Adrenal gland (tissue), 12 donors: ENCODE data around the gene PHOX2A. TPM values are rescaled to one million over a fixed set of nuclear protein-coding genes. Genes with fewer than 3 reads are reported as not detected.

ENCODE experiments used
- DNase-seq, 7 donors: peaks; one replicate each; pipeline ENCODE4 v3.0.0-alpha.2; 2019 to 2020
- H3K27ac ChIP-seq, 5 donors: fragments of 200-600 bp; sonication (generic) in 4 of 5; 1 replicate in 3 of 5; 2 replicates in 2 of 5; pipeline versions ENCODE4 v1.5.1 to v1.8.0; 2016 to 2020; ENCODE audit warnings: mild to moderate bottlenecking in 1 of 5
- H3K27me3 ChIP-seq: fragments of 200-600 bp; 2 replicates; pipeline ENCODE4 v1.8.0; 2021
- H3K36me3 ChIP-seq, 2 donors: fragments of 200-600 bp; replicated peaks in 1 of 2; 1 replicate in 1 of 2; 2 replicates in 1 of 2; pipeline versions ENCODE4 v1.5.1 to v1.8.0; 2018 to 2022
- H3K4me1 ChIP-seq, 2 donors: fragments of 200-600 bp; replicated peaks in 1 of 2; 1 replicate in 1 of 2; 2 replicates in 1 of 2; pipeline versions ENCODE4 v1.5.1 to v1.8.0; 2018 to 2021
- H3K4me3 ChIP-seq, 4 donors: fragments of 200-600 bp; sonication (generic) in 3 of 4; one replicate each; pipeline ENCODE4 v1.5.1; 2016 to 2018
- H3K9me3 ChIP-seq, 3 donors: fragments of 200-600 bp; sonication (generic) in 1 of 3; replicated peaks in 1 of 3; 1 replicate in 2 of 3; 2 replicates in 1 of 3; pipeline versions ENCODE4 v1.5.1 to v1.8.0; 2016 to 2021
- CTCF ChIP-seq, 6 experiments: fragments of 450-650 bp in 4 of 6; fragments of 200-600 bp in 2 of 6; sonication (generic) in 1 of 6; IDR thresholded peaks; 1 replicate in 5 of 6; 2 replicates in 1 of 6; pipeline versions ENCODE4 v1.5.1 to v1.8.0; 2016 to 2021; ENCODE audit warnings: antibody characterized with exemption in 6 of 6, mild to moderate bottlenecking in 2 of 6, moderate library complexity in 1 of 6
- POLR2A ChIP-seq, 2 donors: fragments of 450-650 bp; IDR thresholded peaks; one replicate each; pipeline ENCODE4 v1.6.1; 2017; ENCODE audit warnings: antibody characterized with exemption in 2 of 2, mild to moderate bottlenecking in 2 of 2, moderate library complexity in 1 of 2
- WGBS, 4 donors: extraction: QIAGEN DNeasy Blood & Tissue Kit in 2 of 4; methylation state at CpG; one replicate each; pipeline versions ENCODE4 v1.1.5 to v1.1.7; 2013 to 2017; 5-methylcytosine and 5-hydroxymethylcytosine counted together
- intact Hi-C, 2 donors: fragments of 100-400 bp; cut with DNase I; formaldehyde crosslinking; loops; one replicate each; pipeline versions ENCODE4 v1.14.1 to v1.15.0; 2022 to 2023
- polyA plus RNA-seq, 3 donors: library from polyadenylated mRNA; stranded (reverse); fragments of 200-250 nt in 2 of 3; fragments of 350-450 nt in 1 of 3; fragmentation: Illumina TruSeq in 1 of 3; extraction: RNeasy Lipid Tissue Mini Kit (QIAGEN cat#74804) in 1 of 3; gene quantifications; one replicate each; pipeline ENCODE4 v1.2.3, GENCODE V29; 2013 to 2014
- total RNA-seq, 9 donors: library from RNA; depleted of rRNA in 4 of 9; stranded (reverse); fragments of >200 nt in 4 of 9; fragments of 120-200 nt in 1 of 9; fragmentation: NEBNext Ultra II Directional in 1 of 9; extraction: Animal tissue kit (Norgen Biotek cat#: 25700) in 1 of 9; gene quantifications; one replicate each; pipeline versions ENCODE4 v1.1.0 to v1.2.4, GENCODE V29; 2013 to 2023
- donor health status: healthy with polysubstance abuse.
- donor health status: Bipolar disorder and iron deficiency.
- donor health status: DM: yes; HTN: yes; CAD: no.
- donor health status: DM: no; HTN: no; CAD: no.
- donor health status: DM: no; HTN: no; CAD: no.
- donor health status: DM: yes; HTN: yes; CAD: no.

The PHOX2A gene
- total and polyA plus RNA-seq, 12 donors, result 0.32 to 68.9 (median 12.8) TPM; not detected in 3

GRCh38 chr11:72241291-72241781, 2.6 kb downstream of the PHOX2A start:
- intact Hi-C loops, result no loop called here
- H3K36me3 ChIP-seq, result peaks cover 0 to 13% of the 10 kb centered on the region in 2 donors
- WGBS, 4 donors, result 21 to 47% (median 25%) methylated on average over 6 to 20 of the region's 20 CpGs
- H3K4me3 ChIP-seq, result no peak overlapping the region
- H3K27ac ChIP-seq, result peak overlapping the region in 1 of 5 donors; percentile 47
- peaks cover 29 to 35% of the 10 kb centered on the region in 2 donors for H3K4me1 ChIP-seq
- TF ChIP-seq POLR2A (IDR thresholded peaks at IDR 0.05), result no peak
- TF ChIP-seq CTCF (IDR thresholded peaks at IDR 0.05), result no peak
- DNase-seq, result peak in 2 of 7 donors; percentile 25 to 58
- H3K9me3 ChIP-seq, result no peaks in the 10 kb centered on the region
- H3K27me3 ChIP-seq, result peaks cover 35% of the 10 kb centered on the region

GRCh38 chr11:72240461-72241290, 3.3 kb downstream of the PHOX2A start:
- H3K4me1 ChIP-seq, result peaks cover 29 to 35% of the 10 kb centered on the region in 2 donors
- intact Hi-C loops, result no loop called here
- 17 to 26% (median 19%) methylated on average over 21 to 44 of the region's 44 CpGs for WGBS, 4 donors

DNA sequence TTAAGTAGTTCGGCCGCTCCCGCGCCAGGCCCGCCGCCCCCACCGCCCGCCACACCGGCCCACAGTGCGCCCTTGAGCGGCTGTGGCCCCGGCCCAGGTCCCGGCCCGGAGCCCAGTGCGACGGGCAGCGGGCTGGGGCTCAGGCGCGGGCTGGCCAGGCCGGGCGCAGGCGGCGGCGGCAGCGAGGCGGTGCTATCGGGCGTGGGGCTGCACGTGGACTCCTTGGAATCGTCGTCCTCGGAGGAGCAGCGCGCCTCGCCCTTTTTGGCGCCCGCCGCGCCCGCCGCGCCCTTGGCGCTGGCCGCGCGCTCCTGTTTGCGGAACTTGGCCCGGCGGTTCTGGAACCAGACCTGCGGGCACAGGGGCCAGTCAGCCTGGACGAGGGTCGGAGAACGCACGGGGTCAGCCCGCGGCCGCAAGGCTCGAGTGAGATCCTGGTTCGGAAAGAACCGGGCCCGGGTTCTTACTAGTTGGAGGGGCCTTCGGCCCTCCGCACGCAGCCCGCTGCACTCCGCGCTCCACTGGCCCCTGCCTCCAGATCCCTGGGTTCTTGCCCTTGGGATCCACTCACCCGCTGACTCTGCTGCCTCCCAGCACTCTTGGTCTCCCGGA, 4.0 kb downstream of the PHOX2A start:
- intact Hi-C loops, result loop anchor here in 1 of 2 donors (10.0 kb wide), 1 partner anchor 225 kb away; no protein-coding TSS in a partner anchor
- peak overlapping the region in 2 of 4 donors; percentile 22 to 54 for H3K4me3 ChIP-seq
- H3K27ac ChIP-seq, result peak overlapping the region in 3 of 5 donors; percentile 46 to 73 (median 67)
- H3K27me3 ChIP-seq, result peaks cover 24% of the 10 kb centered on the region
- H3K9me3 ChIP-seq, result no peaks in the 10 kb centered on the region
- H3K4me1 ChIP-seq, result peaks cover 29 to 35% of the 10 kb centered on the region in 2 donors
- peak in 5 of 7 donors; percentile 73 to 83 (median 75) for DNase-seq
- TF ChIP-seq POLR2A (IDR thresholded peaks at IDR 0.05) (peak in 1 of 2 donors; percentile 5), CTCF (IDR thresholded peaks at IDR 0.05) (peak in 2 of 6 experiments; percentile 31 to 34)
- peaks cover 0 to 27% of the 10 kb centered on the region in 2 donors for H3K36me3 ChIP-seq
- 0 to 13% (median 4%) methylated on average over 4 to 69 of the region's 69 CpGs for WGBS, 4 donors

More at GRCh38 chr11:72240461-72241290, 3.3 kb downstream of the PHOX2A start:
- H3K9me3 ChIP-seq, result no peaks in the 10 kb centered on the region
- peak in 2 of 7 donors; percentile 31 to 67 for DNase-seq
- peak overlapping the region in 2 of 5 donors; percentile 67 to 73 for H3K27ac ChIP-seq
- peaks cover 30% of the 10 kb centered on the region for H3K27me3 ChIP-seq
- H3K4me3 ChIP-seq, result peak overlapping the region in 1 of 4 donors; percentile 54
- no peak for TF ChIP-seq CTCF (IDR thresholded peaks at IDR 0.05)
- no peak for TF ChIP-seq POLR2A (IDR thresholded peaks at IDR 0.05)
- H3K36me3 ChIP-seq, result peaks cover 0 to 20% of the 10 kb centered on the region in 2 donors
